HG03469 (cell line): ENCODE results near the gene OTOG.

Experiments used
- ATAC-seq: cut with Tn5 transposase; IDR thresholded peaks from one replicate; pipeline ENCODE4 v1.9.1; 2021; ENCODE audit warnings: mild to moderate bottlenecking, moderate library complexity, moderate number of reproducible peaks; ENCODE audit not compliant: unreplicated experiment

The OTOG gene

GRCh38 chr11:17602105-17603001 is 55.3 kb downstream of the OTOG start:
- ATAC-seq, result no peak

GRCh38 chr11:17603056-17603825 is 56.2 kb downstream of the OTOG start:
- no peak for ATAC-seq

GRCh38 chr11:17604201-17604914 is 57.3 kb downstream of the OTOG start:
- no peak for ATAC-seq

GRCh38 chr11:17604915-17605233 is 57.8 kb downstream of the OTOG start:
- ATAC-seq, result no peak

GRCh38 chr11:17605651-17606122 is 58.6 kb downstream of the OTOG start:
- no peak for ATAC-seq

GRCh38 chr11:17606233-17607082 is 59.4 kb downstream of the OTOG start:
- ATAC-seq, result no peak

GRCh38 chr11:17607083-17607429 is 60.0 kb downstream of the OTOG start:
- no peak for ATAC-seq

GRCh38 chr11:17607591-17608570 is 60.8 kb downstream of the OTOG start:
- ATAC-seq, result no peak

GRCh38 chr11:17608821-17609220 is 61.8 kb downstream of the OTOG start:
- ATAC-seq, result no peak

GRCh38 chr11:17609291-17610084 is 62.4 kb downstream of the OTOG start:
- no peak for ATAC-seq

- no peak for ATAC-seq
Measured at GRCh38 chr11:17610085-17610894, 63.2 kb downstream of the OTOG start.

- no peak for ATAC-seq
Measured at GRCh38 chr11:17611049-17611448, 64.0 kb downstream of the OTOG start.

GRCh38 chr11:17611503-17612220 is 64.6 kb downstream of the OTOG start:
- ATAC-seq, result no peak

GRCh38 chr11:17612221-17613188 is 65.4 kb downstream of the OTOG start:
- no peak for ATAC-seq

GRCh38 chr11:17613428-17613962 is 66.4 kb downstream of the OTOG start:
- ATAC-seq, result no peak

- ATAC-seq, result no peak
Measured at GRCh38 chr11:17613983-17614382, 66.9 kb downstream of the OTOG start.
